A549 (cell line): Measurements from ENCODE around the gene ZC3H10.

Source experiments
- BCL3 ChIP-seq: fragments of >200 bp; sonication (Bioruptor Twin); formaldehyde crosslinking; IDR thresholded peaks from 3 replicates; pipeline ENCODE4 v1.6.1; 2016
- CHD2 ChIP-seq: fragments of 150-350 bp; IDR thresholded peaks from 2 replicates; pipeline ENCODE4 v1.6.1; 2014; ENCODE audit warnings: low read length; ENCODE audit not compliant: partially characterized antibody
- EP300 ChIP-seq, 2 experiments: fragments of >200 bp; sonication (Bioruptor Twin); formaldehyde crosslinking; IDR thresholded peaks; 2 replicates in 1 of 2; 3 replicates in 1 of 2; pipeline ENCODE4 v1.6.1; 2016 to 2017
- JUN ChIP-seq, 2 experiments: fragments of >200 bp; sonication (Bioruptor Twin); formaldehyde crosslinking; IDR thresholded peaks; 2 replicates in 1 of 2; 3 replicates in 1 of 2; pipeline ENCODE4 v1.6.1; 2016 to 2017
- KDM1A ChIP-seq: fragments of 200-600 bp; sonication (generic); IDR thresholded peaks from 2 replicates; pipeline ENCODE4 v1.6.1; 2016; ENCODE audit warnings: low read depth, mild to moderate bottlenecking
- PHF8 ChIP-seq: fragments of 200-600 bp; sonication (generic); IDR thresholded peaks from 2 replicates; pipeline ENCODE4 v1.6.1; 2016; ENCODE audit warnings: low read depth, mild to moderate bottlenecking, antibody characterized with exemption, moderate library complexity, borderline replicate concordance
- POLR2A ChIP-seq: IDR thresholded peaks from 2 replicates; pipeline ENCODE4 v1.6.1; 2012; ENCODE audit warnings: mild to moderate bottlenecking, low read length
- RFX5 ChIP-seq: fragments of 450-650 bp; IDR thresholded peaks from 2 replicates; pipeline ENCODE4 v1.7.1; 2014; ENCODE audit warnings: antibody characterized with exemption, mild to moderate bottlenecking, moderate library complexity
- SMC3 ChIP-seq: fragments of >200 bp; sonication (Bioruptor Twin); formaldehyde crosslinking; IDR thresholded peaks from 3 replicates; pipeline ENCODE4 v1.6.1; 2018; ENCODE audit warnings: inconsistent platforms
- TF ChIP-seq, protein P1 (sequence below): fragments of >200 bp; sonication (Bioruptor Twin); formaldehyde crosslinking; IDR thresholded peaks from 3 replicates; pipeline ENCODE4 v1.5.1; 2016
- TF ChIP-seq, protein P2 (sequence below): IDR thresholded peaks from 2 replicates; pipeline ENCODE4 v1.6.1; 2012

GRCh38 chr12:56164345-56164729 is 46.3 kb downstream of the ZC3H10 start:
- no peak for TF ChIP-seq POLR2A
- TF ChIP-seq, protein P1, sequence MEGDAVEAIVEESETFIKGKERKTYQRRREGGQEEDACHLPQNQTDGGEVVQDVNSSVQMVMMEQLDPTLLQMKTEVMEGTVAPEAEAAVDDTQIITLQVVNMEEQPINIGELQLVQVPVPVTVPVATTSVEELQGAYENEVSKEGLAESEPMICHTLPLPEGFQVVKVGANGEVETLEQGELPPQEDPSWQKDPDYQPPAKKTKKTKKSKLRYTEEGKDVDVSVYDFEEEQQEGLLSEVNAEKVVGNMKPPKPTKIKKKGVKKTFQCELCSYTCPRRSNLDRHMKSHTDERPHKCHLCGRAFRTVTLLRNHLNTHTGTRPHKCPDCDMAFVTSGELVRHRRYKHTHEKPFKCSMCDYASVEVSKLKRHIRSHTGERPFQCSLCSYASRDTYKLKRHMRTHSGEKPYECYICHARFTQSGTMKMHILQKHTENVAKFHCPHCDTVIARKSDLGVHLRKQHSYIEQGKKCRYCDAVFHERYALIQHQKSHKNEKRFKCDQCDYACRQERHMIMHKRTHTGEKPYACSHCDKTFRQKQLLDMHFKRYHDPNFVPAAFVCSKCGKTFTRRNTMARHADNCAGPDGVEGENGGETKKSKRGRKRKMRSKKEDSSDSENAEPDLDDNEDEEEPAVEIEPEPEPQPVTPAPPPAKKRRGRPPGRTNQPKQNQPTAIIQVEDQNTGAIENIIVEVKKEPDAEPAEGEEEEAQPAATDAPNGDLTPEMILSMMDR = no peak
- TF ChIP-seq EP300 (IDR thresholded peaks at IDR 0.05) = no peak
- no peak for TF ChIP-seq KDM1A
- no peak for TF ChIP-seq PHF8
- no peak for TF ChIP-seq RFX5
- no peak for TF ChIP-seq CHD2
- TF ChIP-seq, protein P2, sequence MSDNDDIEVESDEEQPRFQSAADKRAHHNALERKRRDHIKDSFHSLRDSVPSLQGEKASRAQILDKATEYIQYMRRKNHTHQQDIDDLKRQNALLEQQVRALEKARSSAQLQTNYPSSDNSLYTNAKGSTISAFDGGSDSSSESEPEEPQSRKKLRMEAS = no peak
- no peak for TF ChIP-seq BCL3
- TF ChIP-seq SMC3 = no peak
- TF ChIP-seq JUN (IDR thresholded peaks at IDR 0.05) = no peak
